Dendritic cell treated with granulocyte-macrophage colony-stimulating factor and Interleukin-4, amounts not matched to agents 40 ng/mL and 50 ng/mL, for 4 days (primary cell): ENCODE measurements around the gene HOXA9.
A peak's percentile ranks its signal among the peaks of the same experiment; 100 is the strongest.

Source experiments
- H3K27ac Mint-ChIP-seq: one replicate; pipeline ENCODE4 v1.8.0; 2022; ENCODE audit warnings: mild to moderate bottlenecking, mixed read lengths
- H3K27me3 Mint-ChIP-seq: one replicate; pipeline ENCODE4 v1.8.0; 2022; ENCODE audit warnings: mild to moderate bottlenecking, mixed read lengths
- H3K36me3 Mint-ChIP-seq: one replicate; pipeline ENCODE4 v1.8.0; 2022; ENCODE audit warnings: low read depth, mixed read lengths
- H3K4me1 Mint-ChIP-seq: one replicate; pipeline ENCODE4 v1.8.0; 2022; ENCODE audit warnings: low read depth, mixed read lengths
- H3K4me3 Mint-ChIP-seq: one replicate; pipeline ENCODE4 v1.8.0; 2022; ENCODE audit warnings: mild to moderate bottlenecking, moderate library complexity, mixed read lengths
- H3K9me3 Mint-ChIP-seq: one replicate; pipeline ENCODE4 v1.8.0; 2022; ENCODE audit warnings: mixed read lengths
- intact Hi-C: fragments of 100-400 bp; cut with micrococcal nuclease; formaldehyde crosslinking; loops from one replicate; pipeline ENCODE4 v1.15.0; 2022

Gene HOXA9

DNA sequence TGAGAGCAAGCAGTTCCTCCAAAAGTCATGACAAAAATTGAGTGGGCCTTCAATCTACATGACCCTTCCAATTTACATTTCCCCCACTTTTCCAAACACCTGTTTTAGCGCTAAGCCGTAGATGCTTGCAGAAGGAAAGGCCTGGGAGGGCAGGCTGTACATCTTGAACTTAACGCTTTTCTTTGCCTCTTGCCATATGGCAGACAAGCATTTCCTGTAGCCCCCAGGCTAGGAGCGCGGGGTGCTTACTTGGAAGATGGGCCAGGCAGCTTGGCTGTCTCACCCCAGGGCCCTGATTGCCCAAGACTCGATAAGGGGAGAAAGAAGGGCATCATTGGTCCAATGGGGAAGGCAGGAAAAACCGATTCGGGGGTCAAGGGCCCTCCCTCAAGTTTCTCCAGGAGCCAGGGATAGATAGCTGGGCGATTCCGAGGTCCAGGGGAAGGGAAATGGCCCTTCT is 7.0 kb upstream of the HOXA9 start:
- intact Hi-C loops, result no loop called here
- peaks cover 57% of the 10 kb centered on the region for H3K4me1 Mint-ChIP-seq
- peak overlapping the region; percentile 40 for H3K4me3 Mint-ChIP-seq
- H3K27me3 Mint-ChIP-seq, result peaks cover 93% of the 10 kb centered on the region
- H3K9me3 Mint-ChIP-seq, result no peaks in the 10 kb centered on the region
- H3K27ac Mint-ChIP-seq, result no peak overlapping the region
- H3K36me3 Mint-ChIP-seq, result no peaks in the 10 kb centered on the region

GRCh38 chr7:27171637-27172314 is 6.4 kb upstream of the HOXA9 start:
- Mint-ChIP-seq H3K27ac (no peak overlapping the region), H3K27me3 (peaks cover 93% of the 10 kb centered on the region), H3K9me3 (no peaks in the 10 kb centered on the region), H3K36me3 (no peaks in the 10 kb centered on the region), H3K4me3 (peak overlapping the region; percentile 38), H3K4me1 (peaks cover 62% of the 10 kb centered on the region)
- intact Hi-C loops, result no loop called here

- no peaks in the 10 kb centered on the region for H3K36me3 Mint-ChIP-seq
- intact Hi-C loops, result no loop called here
These were observed 5.9 kb upstream of the HOXA9 start for GRCh38 chr7:27171325-27171636.

DNA sequence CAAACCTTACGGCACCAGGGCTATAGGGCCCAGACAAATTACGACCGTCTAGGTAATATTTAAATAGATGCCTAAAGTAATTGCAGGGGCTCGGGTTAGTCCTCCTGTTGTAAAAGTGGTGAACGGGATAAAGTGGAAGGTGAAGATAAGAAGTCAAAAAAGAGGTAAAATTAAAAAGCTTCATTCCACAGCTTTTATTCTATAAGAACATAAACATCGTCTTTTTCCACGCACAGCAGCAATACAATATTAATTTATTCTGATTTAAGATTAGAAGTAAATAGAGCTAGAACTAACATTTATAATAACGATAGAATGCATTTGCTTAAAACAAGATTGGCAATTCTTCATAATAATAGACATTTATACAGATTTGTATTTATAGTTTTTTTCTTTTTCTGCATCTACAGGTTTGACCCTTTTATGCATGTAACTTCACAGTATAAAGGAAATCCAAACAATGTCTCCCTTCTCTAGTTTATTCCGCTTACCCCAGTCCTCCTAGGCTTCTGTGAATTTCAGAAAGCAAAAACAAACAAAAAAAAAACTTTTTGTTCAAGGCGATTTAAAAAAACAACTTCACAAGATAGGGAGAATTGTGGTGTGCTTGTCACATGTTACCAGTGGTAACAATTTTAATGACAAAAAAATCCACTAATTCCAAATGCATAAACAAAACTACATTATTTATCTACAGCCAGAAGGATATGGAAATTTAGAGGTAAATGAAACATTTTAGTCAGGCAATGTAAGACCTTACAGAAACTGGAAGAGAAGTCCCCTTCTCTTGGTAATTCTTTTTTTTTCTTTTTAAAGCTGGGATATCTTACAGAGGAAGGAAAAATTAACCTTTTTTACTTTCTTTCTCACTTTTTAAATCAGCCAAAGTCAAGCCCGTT is 5.3 kb upstream of the HOXA9 start:
- Mint-ChIP-seq H3K4me1 (peaks cover 72% of the 10 kb centered on the region), H3K9me3 (no peaks in the 10 kb centered on the region), H3K36me3 (no peaks in the 10 kb centered on the region), H3K4me3 (no peak overlapping the region), H3K27ac (no peak overlapping the region), H3K27me3 (peaks cover 93% of the 10 kb centered on the region)
- intact Hi-C loops, result no loop called here

More at GRCh38 chr7:27171325-27171636, 5.9 kb upstream of the HOXA9 start:
- Mint-ChIP-seq H3K4me3 (no peak overlapping the region), H3K9me3 (no peaks in the 10 kb centered on the region), H3K27ac (no peak overlapping the region), H3K27me3 (peaks cover 93% of the 10 kb centered on the region), H3K4me1 (peaks cover 66% of the 10 kb centered on the region)

DNA sequence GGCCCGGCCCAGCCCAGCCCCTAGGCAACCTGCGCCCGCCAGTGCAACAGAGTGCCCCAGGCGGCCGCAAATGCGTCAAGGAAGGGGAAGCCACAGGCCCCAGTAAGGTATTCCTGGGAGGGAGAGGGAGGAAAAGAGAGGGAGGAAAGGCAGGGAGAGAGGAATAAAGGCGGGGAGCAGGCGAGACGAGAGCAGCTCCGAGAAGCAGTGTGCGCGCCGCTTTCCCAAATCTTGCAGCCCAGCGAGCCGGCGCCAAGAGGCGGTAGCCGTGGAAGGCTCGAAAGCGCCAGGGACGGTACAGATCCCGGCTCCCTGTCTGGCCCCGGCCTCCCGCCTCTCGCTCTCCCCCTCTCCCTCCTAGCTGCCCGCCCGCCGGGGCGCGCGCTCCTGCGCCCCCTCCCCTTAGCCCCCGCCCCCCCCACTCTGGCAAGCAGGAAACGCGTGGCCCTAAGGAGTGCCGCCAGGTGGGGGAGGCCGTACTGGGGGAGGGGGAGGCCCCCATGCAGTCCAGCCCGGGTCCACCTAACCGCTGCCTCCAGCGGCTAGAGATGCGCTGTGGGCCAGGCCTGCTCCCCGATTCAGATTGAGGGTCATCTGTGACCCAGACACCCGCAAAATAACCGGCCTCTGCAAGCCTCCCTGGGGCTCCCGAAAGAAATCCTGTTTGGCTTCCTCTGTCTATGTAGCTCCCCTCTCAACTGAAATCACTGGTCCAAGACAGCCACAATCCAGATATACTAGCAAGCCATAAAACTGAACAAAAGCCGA is 4.5 kb upstream of the HOXA9 start:
- intact Hi-C loops, result loop anchor here (5.0 to 10.0 kb wide), 3 partner anchors 1095 to 1308 kb away; no protein-coding TSS in a partner anchor
- peaks cover 93% of the 10 kb centered on the region for H3K27me3 Mint-ChIP-seq

DNA sequence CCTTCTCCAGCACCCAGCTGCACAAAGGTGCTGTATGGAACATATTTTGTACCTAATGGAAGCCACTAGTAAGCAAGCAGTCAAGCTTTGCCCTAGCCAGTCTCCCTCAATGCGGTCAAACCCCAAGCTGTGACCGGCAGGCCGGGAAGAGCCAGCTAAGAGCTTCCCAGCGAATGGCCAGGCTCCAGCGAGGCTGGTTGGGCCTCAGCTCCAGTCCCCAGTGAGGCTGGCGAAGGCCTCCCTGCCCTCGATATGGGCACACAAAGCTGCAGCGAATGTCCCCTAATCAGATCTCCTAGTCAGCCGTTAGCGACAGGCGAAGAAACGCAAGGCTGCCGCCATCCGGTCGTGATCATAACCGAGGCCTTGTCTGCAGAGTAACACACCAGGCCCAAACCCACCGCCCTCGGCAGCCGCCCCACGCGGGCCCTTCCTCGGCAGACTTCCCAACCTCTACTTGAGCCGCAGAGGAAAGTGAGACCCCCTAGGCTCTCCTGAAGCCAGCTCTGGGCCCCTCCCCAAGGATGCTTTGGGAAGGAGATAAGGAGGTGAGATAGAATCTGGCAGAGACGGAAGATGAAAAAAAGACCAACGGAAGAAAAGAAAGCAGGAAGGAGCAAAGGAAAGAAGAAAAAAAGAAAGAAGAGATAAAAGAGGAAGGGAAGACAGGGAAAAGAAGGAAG is 3.1 kb upstream of the HOXA9 start:
- Mint-ChIP-seq H3K36me3 (no peaks in the 10 kb centered on the region), H3K4me1 (peaks cover 82% of the 10 kb centered on the region), H3K9me3 (no peaks in the 10 kb centered on the region), H3K4me3 (no peak overlapping the region), H3K27me3 (peaks cover 94% of the 10 kb centered on the region), H3K27ac (no peak overlapping the region)
- intact Hi-C loops, result loop anchor here (5.0 to 10.0 kb wide), 3 partner anchors 1094 to 1306 kb away; no protein-coding TSS in a partner anchor

More for the DNA sequence above, 4.5 kb upstream of the HOXA9 start:
- Mint-ChIP-seq H3K4me1 (peaks cover 71% of the 10 kb centered on the region), H3K36me3 (no peaks in the 10 kb centered on the region), H3K9me3 (no peaks in the 10 kb centered on the region), H3K4me3 (peak overlapping the region; percentile 61), H3K27ac (no peak overlapping the region)

DNA sequence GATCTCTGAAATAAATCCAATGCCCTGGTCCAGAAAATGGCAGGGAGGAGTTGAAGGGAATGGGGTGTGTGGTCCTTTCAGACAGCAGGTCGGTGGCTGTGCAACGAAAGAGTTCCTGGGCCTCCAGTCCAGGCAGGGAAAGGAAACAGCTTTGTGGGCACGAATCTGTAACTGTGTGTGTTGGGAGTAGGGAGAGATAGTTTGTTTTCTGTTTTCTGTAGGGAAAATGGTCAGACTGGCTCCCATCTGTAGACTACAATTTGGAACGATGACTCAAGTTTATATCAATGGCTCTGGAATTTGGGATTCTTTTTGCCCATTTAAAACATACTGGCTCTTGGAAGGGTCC is 2.6 kb upstream of the HOXA9 start:
- peaks cover 93% of the 10 kb centered on the region for H3K27me3 Mint-ChIP-seq
- intact Hi-C loops, result loop anchor here (5.0 to 10.0 kb wide), 3 partner anchors 1093 to 1306 kb away; no protein-coding TSS in a partner anchor
- H3K4me1 Mint-ChIP-seq, result peaks cover 79% of the 10 kb centered on the region
- H3K4me3 Mint-ChIP-seq, result no peak overlapping the region
- no peaks in the 10 kb centered on the region for H3K9me3 Mint-ChIP-seq
- H3K36me3 Mint-ChIP-seq, result no peaks in the 10 kb centered on the region
- no peak overlapping the region for H3K27ac Mint-ChIP-seq

GRCh38 chr7:27166531-27167505 is 1.5 kb upstream of the HOXA9 start:
- intact Hi-C loops, result loop anchor here (5.0 to 10.0 kb wide), 3 partner anchors 1092 to 1305 kb away; no protein-coding TSS in a partner anchor
- no peaks in the 10 kb centered on the region for H3K9me3 Mint-ChIP-seq
- H3K27ac Mint-ChIP-seq, result no peak overlapping the region

DNA sequence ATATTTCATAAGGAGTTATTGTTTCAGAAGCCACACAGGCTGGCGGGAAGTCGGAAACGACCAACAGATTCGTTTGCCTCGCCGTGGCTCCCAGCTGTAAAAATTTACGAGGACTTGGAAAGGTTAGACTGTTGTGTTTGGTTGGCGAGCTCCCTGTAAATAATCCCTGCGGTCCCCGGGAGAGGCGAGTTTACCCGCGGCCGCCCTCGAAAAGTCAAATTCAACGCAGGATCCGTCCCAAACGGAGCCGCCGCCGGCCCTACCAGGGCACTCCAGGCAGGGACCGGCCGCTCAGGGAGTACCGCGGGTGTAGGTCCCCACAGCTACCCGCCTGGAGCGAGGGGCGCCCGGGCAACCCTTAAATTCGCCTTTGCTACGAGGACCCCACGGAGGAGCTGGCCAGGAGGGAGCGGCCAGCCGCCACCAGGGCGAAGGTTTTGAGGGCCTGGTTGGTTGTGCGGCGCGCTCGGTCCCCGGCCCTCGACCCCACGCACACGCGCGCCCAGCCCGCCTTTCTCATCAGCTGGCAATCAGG is 726 bp upstream of the HOXA9 start:
- H3K4me1 Mint-ChIP-seq, result peaks cover 69% of the 10 kb centered on the region
- H3K4me3 Mint-ChIP-seq, result peak overlapping the region; percentile 71
- intact Hi-C loops, result loop anchor here (5.0 to 10.0 kb wide), 3 partner anchors 1091 to 1304 kb away; no protein-coding TSS in a partner anchor
- H3K27me3 Mint-ChIP-seq, result peaks cover 85% of the 10 kb centered on the region
- H3K27ac Mint-ChIP-seq, result no peak overlapping the region
- H3K36me3 Mint-ChIP-seq, result no peaks in the 10 kb centered on the region
- H3K9me3 Mint-ChIP-seq, result no peaks in the 10 kb centered on the region

More at GRCh38 chr7:27166531-27167505, 1.5 kb upstream of the HOXA9 start:
- Mint-ChIP-seq H3K27me3 (peaks cover 90% of the 10 kb centered on the region), H3K4me3 (peak overlapping the region; percentile 74), H3K36me3 (no peaks in the 10 kb centered on the region), H3K4me1 (peaks cover 73% of the 10 kb centered on the region)

GRCh38 chr7:27164367-27165088 is 809 bp downstream of the HOXA9 start:
- Mint-ChIP-seq H3K4me1 (peaks cover 71% of the 10 kb centered on the region), H3K9me3 (no peaks in the 10 kb centered on the region), H3K4me3 (peak overlapping the region; percentile 71), H3K27ac (peak overlapping the region; percentile 15), H3K27me3 (peaks cover 87% of the 10 kb centered on the region), H3K36me3 (no peaks in the 10 kb centered on the region)
- intact Hi-C loops, result loop anchor here (5.0 to 10.0 kb wide), 5 partner anchors 312 to 1302 kb away; no protein-coding TSS in a partner anchor

DNA sequence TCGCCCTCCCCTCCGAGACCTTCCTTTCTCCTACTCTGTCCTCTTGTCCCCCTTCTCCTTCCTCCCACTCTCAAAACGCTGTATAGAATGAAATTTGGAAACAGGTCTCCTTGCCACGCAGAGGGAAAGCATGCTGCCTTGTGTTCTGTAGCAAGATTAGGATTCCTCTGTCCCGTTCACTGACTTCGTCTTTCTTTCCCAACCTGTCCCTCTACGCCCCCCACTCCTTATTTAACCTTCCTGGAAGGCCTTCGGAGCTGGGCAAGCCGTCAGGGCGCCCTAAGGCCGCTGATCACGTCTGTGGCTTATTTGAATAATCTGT is 1.3 kb downstream of the HOXA9 start:
- Mint-ChIP-seq H3K27ac (peak overlapping the region; percentile 15), H3K27me3 (peaks cover 87% of the 10 kb centered on the region), H3K4me1 (peaks cover 70% of the 10 kb centered on the region), H3K4me3 (peak overlapping the region; percentile 71), H3K9me3 (no peaks in the 10 kb centered on the region), H3K36me3 (no peaks in the 10 kb centered on the region)
- intact Hi-C loops, result loop anchor here (5.0 to 10.0 kb wide), 4 partner anchors 312 to 1269 kb away; no protein-coding TSS in a partner anchor
